NCI-H524 treated with DMSO at 0.1 percent for 48 hours (cell line): ENCODE results near the gene HOXB6.

Source experiments
- DNase-seq: peaks from one replicate; lab custom pipeline; 2025; lab: John Stamatoyannopoulos, UW

HOXB6 gene

DNA sequence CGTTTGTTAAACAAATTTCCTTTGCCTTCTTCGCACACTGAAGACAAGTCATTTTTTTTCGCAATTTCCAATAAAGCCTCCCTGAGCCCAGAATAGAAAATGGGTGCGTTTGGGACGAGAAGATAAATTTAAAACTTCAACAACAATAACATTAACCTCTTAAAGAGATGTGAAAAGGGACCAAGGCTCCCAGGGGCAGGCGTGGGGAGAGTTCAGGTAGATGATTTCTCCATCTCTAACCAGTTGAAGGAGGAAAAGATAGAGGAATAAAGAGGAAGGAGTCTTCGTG, 25.4 kb downstream of the HOXB6 start:
- DNase-seq, result no peak

DNA sequence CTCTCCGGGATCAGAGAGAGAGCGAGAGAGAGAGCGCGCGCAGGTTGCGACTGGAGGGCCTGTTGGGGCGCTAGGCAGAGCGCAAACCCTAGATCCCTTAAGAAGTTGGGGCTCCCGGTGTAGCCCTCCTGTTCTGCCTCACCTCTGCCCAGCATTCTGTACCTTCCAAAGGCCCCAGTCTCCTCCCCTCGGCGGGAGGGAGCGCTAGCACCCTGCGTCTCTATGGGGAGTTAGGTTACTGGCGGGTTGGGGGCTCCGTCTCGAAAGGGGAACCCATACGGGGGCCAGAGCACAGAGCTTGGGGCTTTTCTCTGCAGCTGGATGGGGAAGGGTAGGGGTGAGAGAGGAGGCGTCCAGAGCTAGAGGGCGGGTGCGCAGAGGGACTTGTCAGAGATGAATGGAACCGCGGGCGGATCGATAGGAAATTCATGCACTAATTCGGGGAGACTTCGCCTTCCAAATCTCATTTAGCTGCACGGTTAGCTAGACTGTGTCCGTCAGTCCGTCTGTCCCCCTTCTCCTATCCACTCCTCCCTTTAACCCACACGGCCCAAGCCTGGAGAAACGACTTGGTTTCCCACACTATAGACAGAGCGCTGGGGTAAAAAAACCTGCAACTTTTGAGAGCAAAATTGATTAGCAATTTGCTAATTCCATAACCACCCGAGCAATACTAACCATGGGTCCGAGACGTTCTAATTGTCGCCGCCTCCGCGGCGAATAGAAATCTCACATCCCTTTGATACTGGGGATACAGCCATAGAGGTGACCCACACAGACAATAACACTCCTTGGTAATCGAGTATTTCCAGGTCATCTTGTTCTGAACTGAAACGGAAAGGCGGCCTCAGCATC, 25.9 kb downstream of the HOXB6 start:
- DNase-seq, result no peak

DNA sequence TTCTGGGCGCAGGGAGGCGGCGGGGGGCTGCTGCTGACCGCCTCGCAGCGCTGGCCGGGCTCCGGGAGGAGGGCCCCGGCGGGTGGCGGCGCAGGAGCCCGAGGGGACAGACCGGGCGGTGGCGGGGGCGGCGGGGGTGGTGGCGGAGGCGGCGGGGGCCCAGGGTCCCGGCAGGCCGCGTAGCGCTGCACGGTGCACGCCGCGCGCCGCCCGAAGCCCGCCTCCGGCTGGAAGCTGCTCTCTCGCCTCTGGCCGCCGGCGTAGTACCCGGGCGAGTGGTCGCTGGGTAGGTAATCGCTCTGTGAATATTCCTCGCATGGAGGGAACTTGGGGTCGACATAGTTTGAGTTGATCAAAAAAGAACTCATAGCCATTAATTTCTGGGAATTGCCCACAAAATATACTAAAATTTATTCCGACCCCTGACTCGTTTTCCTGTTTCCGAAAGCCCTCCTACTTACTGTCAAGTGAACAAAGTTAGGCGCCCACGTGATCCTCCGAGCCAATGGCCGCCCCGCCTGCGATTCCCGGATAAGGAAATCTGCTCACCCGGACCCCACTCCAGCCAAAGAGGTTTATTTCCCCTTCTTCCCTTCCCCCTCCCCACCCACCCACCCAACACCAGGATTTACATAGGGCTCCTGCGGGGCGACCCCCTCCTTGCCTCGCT, 26.7 kb downstream of the HOXB6 start, which contains the start of gene HOXB4:
Gene HOXB4, minus strand, starts transcription at position 405 of the 670 bp plus-strand sequence. Its CDS starts 31 bp downstream, at position 374.
- DNase-seq, result no peak

DNA sequence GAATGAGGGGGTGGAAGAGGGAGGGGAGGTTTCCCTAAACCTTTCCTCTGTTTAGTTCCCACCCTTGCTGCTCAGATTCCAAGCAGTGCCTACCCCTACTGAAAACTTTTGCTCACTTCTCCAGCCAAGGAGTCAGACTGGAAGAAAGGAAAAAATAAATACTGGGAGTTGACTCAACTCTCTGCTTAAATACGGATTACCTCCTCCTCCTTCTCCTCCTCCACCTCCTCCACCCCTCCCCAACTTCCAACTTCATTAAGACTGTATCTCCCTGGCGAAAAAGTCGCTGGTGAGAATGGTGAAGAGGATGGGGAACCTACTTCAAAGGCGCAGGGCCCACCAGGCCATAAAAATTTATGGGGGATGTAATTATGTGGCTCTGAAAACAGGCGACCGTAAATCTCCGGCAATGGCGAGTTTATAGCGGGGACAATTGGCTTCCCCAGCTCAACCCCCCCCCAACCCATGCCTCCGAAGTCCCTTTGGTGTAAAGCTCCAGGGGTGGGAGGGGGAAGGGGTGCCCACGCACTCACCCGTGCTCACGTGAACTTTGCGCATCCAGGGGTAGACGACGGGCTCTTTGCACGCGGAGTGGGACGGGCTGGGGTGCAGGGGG, 27.3 kb downstream of the HOXB6 start:
- DNase-seq, result no peak

DNA sequence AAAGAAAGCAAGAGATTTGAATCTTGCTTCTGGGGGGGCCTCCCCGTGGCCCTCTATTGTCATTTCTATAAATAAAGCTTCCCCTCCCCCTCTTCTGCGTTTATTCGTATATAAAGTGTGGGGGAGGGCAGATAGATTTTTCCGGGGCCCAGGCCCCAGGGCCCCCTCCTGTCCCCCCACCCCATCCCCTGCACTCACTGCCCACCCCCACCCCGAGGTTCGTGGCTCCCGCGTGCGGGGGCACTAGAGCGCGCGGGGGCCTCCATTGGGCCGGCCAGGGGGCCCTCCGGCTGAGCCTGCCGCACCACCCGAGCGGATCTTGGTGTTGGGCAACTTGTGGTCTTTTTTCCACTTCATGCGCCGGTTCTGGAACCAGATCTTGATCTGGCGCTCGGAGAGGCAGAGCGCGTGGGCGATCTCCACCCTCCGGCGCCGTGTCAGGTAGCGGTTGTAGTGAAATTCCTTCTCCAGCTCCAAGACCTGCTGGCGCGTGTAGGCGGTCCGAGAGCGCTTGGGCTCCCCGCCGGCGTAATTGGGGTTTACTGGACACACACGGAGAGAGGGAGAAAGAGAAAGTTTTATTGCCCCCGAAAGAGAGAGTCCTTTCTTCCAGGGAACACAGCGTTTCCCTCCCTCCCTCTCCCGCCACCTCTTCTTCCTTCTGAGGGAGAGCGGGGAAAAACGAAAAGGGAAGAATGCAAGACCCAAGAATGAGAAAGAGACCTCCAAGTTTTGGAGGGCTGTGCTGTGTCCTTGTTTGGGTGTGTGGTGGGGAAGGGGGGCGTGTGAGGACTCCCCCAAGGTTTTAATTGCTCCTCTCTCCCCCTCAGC, 28.1 kb downstream of the HOXB6 start:
- DNase-seq, result no peak

DNA sequence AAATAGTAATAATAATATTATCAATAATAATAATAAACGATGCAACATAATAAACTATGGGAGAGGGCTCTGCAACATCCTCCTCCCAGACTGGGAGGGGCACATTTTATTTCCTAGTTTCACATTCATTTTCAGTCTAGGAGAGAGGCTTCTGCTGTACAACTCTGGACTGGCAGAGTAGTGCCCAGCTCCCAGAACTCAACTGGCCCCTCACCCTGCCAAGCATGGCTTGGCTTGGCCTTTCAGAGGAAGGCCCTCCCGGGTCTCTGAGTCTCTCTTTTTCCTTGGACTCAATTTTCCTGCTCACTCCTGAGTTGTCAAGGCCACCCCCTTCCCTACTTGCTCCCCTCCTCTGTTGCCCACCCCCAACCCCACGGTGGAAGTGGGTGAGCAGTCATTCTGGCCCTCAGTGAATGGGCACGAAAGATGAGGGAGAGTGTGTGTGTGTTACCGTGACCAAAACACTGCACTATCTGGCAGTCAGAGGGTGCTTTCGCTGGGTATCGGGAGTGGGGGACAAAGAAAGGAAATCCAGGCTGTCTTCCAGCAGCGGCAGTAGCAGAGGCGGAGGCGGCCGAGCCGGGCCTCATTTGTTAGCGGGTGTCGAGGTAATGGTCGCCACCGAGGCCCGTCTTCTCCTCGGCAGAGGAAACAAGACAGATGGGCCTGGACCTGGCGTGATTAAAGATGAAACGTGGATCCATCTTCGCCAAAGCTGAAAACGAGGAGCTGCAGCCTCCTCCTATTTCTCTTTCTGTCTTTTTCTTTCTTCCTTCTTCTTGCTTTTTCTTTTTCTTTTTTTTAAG, 28.9 kb downstream of the HOXB6 start:
- DNase-seq, result no peak

DNA sequence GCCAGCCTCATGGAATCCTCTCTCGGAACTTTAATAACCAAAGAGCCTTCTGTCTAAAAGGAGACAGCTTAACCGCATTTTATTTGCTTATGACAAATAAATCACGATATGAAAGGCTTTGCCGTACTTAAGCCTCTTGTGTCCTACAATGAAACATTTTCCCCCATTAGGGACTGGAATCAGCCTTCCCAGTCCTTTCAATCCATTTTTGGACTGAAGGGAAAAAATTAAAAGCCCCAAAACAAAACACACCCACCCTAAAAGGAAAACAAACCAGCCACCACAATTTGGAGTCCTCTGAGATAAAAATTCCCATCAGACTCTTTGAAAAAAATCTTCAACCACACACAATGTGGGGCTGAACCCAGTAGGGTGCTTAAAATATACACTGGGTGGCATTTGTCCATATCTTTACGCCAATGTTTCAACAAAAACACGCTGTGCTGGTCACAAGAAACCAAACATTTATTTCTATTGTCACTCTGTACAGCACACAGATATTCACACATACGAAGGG, 29.7 kb downstream of the HOXB6 start:
- no peak for DNase-seq

DNA sequence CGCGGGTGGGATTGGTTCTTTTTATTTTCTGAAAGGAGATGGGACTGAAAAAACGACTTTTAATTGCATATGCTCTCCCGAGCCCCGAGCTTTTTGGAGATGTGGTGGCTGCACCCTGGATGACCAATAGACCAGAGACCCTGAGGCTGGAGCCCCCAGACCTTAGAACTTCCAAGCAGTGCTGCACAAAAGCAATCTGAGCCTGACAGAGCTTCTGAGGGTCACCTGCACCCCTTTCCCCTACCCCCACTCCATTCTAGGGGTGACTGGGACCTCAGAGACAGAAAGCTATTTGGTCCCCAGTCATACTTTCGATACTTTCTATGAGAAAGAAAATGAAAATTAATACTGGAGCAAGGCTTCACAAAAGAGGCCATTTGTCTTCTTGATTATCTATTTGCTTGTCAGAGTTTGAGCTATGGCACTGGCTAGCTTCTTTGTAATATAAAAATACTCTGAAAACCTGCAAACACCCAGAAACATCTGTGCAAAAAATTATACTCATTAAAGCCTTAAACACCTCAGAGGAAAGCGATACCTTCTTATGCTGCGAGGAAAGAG, 30.2 kb downstream of the HOXB6 start:
- DNase-seq, result no peak

DNA sequence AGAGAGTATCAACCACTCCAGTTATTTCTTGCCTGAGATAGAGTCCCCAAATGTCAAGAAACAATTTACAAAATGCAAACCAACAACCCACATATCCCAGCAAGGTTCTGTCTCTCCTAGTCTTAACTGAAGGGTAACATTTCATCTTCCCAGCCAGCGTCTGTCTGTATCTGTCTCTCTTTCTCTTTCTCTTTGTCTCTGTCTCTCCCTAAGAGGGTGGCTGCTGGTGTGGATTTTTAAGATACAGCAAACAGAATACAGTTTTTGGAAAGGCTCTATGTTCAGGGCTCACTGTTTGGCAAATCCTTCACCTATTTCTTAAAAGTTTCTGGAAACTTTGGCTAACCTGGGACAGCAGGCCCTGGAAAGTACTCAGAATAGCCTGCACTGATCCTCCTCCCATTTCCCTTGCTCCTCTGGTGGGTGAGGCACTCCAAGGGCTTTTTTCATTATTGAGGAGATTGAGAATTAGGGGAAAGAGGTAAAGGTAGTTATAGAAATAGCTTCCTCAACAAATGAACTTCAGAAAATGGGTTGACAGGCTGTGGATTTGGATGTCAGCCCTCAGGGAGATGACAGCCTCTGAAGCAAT, 32.9 kb downstream of the HOXB6 start:
- DNase-seq, result no peak

DNA sequence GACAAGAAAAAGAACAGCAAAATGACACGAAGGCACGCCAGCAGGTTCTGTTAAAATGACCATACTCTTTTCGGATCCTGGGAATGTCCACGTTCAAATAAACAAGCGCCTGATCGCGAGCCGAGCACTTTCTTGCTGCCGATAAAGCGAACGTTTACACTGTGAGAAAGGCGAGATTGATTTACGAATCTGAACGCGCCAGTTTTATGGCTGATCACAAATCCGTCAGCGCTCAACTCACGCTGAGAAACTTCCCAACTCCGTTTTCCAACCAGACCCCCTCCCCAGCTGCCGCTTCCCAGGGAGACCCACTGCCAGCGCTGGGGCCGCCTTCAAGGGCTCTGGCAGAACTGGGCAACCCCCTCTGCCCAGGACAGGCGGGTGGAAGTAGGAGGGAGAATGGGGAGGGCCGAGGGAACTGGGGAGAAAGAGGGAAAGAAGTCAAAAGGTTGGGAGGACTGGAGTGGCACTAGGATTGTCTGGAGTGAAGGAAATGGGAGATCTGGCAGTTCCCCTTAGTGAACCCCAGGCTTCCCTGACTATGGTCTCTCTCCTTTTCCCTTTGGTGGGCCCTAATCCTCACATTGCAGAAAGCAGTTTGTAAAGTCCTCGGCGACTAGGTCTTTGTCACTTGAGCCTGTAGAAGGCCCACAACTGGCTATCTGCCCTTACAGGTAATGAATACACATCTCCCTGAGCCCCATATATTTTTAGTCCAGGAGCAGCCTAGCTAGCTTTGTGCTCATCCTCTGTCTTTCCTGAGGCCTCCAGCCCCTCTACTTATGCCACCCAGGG, 33.6 kb downstream of the HOXB6 start:
- no peak for DNase-seq

DNA sequence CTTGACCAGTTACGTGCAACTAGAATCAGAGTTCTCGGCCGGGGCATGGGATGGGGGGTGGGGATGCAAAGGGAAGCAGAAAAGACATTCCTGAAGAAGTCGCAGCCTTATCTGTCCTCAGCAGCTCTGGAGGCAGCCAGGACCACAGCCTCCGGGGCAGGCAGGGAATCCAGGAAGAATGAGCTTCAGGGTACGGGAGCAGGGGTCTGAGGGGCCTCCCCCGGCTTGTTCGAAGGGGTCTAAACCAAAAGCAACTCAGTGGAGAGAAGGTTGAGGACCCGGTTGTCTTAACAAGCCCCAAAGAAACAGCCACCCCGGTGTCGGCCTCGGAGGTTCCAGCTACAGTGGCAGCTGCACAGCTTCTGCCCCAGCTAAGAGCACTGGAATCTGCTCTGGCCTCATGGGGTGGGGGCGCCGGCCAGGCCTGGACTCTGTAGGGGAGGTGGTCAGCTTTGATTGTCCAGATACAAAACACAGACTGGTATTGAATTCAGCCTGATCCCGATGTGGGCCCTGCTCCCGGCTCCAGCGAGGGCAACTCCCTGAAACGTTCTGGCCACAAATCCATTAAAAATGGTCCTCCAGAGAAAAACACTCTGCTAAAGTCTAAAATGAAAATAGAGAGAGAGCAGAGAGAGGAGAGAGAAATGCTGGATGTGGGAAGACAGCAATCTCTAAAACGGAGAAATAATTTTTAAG, 34.3 kb downstream of the HOXB6 start:
- no peak for DNase-seq

DNA sequence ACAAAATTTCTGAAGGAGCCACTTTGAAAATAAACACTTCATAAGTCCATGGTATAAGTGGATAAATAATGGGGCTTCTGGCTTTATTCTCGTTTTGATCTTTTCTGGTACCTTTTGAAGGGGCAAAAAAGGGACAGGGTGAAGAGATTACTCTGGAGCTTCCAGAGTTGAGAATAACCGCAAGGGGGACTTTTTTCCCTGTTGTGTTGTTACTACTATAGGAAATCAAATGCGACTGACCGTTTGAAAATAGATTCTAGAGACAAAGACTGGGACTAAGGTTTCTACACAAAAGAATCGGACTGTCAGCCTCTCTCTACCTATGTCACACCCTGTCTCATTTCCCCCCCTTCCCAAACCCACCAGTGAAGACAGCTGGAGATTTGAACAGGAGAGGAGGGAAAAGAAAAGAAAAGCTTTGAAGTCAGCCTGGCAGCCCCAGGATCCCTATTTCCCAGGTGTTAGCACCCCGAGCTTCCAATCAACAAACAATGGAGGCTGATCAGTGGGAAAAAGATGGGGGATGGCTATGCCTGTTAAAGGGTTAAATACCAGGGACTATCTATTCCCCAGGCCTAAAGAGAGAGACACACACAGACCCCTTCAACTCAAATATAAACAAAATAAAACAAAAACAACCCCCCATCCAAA, 35.0 kb downstream of the HOXB6 start:
- DNase-seq, result no peak

DNA sequence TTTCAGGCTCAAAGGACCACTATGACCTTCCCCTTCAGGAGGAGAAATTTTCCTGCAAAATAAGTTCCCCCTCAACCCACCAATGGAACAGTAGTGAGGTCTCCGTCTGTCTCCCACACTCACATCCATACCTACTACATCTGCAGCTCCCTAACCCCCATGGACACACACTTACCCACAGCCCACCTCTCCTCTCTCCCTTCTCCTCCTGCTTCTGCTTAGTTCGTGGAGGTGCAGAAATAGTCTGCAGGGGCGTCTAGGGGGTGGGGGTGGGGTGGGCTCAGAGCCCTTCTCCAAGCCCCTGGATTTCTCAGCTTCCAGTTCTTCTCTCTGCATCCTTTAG, 35.6 kb downstream of the HOXB6 start:
- DNase-seq, result no peak

DNA sequence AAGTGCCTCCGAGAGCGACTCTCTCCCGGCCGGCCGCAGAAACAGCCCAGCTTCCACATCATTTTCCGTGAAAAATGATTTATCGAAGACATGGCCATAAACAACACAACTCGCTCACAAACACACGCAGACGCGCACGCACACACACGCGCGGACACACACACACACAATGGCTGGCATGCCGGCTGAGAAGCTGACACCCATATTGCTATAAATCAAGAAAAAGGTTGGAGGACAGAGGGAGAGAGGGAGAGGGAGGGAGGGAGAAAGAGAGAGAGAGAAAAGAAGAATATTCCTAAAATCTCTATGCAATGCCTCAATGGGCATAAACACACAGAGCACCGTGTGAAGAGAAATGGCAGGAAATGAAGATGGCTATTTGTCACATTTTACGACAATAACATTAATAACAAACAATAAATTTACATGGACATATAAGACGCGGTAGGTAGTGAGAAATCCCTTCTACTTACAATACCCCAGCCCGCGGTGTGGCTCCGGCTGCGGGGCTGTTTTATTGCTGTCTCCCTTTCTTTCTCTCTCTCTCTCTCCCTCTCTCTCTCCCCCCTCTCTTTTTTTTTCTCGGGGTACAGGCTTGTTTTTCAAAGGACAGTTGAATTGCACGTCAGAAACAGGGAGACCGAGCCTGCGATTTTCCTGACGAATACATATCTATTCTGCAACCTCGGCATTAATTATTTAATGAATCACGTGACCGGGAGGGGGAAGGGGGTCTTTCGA, 36.1 kb downstream of the HOXB6 start:
- no peak for DNase-seq

DNA sequence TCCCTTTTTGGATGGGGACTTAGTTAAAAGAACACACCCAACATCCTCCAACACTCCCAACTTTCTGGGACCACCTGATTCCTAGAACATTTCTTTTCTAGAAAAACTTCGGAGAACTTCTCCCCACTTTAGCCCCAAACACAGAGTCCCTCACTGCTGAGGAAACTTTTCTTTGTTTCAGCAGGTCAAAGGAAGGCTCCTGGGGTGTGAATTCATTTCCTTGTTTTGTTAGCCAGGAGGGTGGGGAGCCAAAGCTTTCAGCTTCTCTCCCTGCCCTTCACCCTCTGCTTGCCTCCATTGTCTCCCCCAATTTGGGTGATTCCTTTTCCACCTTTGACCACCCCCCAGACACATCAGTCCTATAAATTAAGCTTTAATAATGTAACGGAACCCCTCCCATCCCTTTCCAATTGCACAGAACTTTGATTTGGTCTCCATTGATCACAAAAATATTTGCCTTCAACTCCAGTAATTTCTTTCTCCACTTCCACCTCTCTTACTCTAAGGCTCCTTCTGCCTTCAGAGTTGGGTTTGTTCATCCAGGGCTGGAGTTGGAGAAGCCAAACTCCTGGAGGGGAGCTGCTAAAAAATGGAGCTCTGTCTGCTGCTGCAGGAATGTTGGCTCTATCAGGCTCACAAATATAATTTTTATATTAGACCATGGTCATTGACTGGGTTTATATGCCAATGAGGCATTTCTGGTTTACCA, 37.0 kb downstream of the HOXB6 start:
- no peak for DNase-seq

DNA sequence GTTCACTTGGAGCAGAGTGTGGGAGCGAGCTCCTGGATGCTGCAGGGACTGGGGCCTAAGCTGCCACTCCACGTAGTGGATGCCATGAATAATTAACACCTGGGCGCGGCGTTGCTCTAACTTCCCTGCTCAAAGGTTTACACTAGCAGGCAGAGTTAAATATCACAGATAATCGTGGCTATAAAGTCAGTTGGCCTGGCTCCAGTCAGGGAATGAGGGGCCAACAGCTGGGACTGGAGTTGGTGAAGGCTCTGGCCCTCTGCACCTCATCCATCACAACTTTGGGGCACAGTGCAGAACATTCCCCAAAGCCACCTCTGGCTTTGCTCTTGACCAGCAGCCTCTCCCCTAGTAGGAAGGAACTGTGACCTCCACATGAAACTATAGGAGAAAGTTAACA, 37.6 kb downstream of the HOXB6 start:
- no peak for DNase-seq

DNA sequence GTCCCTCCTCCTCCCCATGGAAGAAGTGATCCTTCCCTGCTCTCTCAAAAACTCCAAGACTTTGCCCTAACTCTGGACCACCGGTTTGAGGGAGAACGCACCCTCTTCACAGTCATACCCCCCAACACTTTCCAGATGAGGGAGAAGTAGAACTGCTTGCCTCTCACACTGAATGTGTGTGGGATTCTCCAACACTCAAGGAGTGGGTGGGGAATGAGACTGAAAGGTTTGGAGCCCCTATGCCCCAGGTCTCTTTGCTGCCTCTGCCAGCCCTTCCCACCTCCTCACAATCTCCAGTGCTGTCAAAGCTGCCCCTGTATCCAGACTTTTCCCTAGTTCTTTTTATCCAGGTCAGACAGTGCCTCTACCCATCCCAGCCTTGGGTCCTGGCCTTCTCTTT, 38.1 kb downstream of the HOXB6 start:
- no peak for DNase-seq
